GM12891 (cell line): ENCODE data around the gene ACSM3.

Experiments
- POLR2A ChIP-seq: IDR thresholded peaks from 2 replicates; pipeline ENCODE4 v1.6.1; 2011; ENCODE audit warnings: low read depth, low read length, control low read depth
- POLR2AphosphoS5 ChIP-seq: IDR thresholded peaks from 2 replicates; pipeline ENCODE4 v1.6.1; 2011; ENCODE audit warnings: low read depth, low read length, control low read depth

DNA sequence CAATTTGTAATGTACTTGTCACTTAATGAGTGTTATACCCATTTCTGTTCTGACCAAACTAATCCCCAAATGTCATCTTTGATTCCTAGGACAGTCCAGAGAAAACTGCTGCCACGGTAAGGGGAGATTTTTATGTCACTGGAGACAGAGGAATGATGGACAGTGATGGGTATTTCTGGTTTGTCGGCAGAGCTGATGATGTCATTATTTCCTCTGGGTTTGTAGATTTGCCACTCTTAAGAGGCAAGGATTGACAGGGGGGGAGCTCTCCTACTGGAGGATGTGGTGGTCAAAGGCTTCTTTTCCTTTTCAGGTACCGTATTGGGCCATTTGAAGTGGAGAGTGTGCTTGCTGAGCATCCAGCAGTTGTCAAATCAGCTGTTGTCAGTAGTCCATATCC is 34.7 kb upstream of the ACSM3 start:
- no peak for TF ChIP-seq POLR2A
- no peak for TF ChIP-seq POLR2AphosphoS5
